HG02870 (cell line): ENCODE results near the gene MFSD1.
"Not testable (repeated sequence)": the region's sequence is repeated elsewhere in the genome, so short reads cannot be mapped to it uniquely, and the experiment has no call there.

Experiments
- ATAC-seq: cut with Tn5 transposase; IDR thresholded peaks from one replicate; pipeline ENCODE4 v1.9.1; 2021; ENCODE audit warnings: mild to moderate bottlenecking, moderate library complexity; ENCODE audit not compliant: unreplicated experiment

Gene MFSD1

GRCh38 chr3:158775426-158776410, 26.1 kb upstream of the MFSD1 start:
- peak; percentile 65 for ATAC-seq

DNA sequence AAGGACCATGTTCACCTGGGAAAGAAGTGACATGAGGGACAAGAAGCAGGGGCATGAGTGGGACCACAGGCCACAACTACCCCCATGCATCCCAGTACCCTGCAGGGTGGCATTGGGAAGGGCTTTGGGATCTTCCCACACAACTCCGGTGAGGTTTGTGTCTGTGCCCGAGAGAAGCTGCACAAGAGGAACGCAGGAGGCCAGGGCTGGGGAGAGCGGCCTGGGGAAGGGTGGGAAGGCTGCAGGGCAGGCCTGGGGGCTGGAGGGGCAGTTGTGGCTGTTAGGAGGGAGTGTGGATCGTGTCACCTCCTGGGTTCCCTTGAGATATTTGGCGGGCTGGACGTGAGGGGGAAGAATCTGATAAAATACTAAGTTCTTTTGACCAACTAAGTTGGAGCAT, 25.3 kb upstream of the MFSD1 start:
- ATAC-seq: no peak

DNA sequence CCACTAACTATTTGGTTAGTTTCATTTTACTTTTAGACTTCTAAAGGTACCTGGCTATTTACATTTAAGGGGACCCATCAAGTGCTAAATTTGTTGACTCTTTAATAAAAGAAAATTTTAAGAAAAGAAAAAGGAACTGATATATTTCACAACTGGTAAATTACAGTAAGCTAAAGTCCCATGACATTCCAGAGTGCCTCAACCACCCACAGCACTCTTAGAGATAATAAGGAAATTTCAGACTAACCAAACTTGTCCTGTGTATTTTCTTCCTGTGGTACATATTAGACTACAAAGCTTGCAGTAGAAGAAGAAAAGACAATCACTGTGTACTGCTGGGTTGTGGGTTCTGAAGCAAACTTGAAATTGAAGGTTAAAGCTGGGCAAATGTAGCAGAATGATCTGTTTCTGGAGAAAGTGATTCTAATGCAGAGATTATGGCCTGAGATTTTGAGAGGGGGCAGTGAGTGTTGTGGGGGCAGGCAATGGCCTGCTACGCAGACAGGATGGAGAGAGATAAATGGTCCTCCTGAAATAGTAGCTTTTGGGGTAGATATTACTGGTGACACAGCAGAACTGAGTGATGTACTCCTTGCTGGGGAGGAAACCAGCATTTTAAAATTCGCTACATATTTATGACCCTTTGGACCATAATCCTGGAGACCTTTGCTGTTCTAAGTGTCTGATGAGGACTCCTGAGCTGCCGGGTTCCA, 24.5 kb upstream of the MFSD1 start:
- ATAC-seq: no peak

GRCh38 chr3:158780766-158781165, 21.1 kb upstream of the MFSD1 start:
- ATAC-seq: no peak

DNA sequence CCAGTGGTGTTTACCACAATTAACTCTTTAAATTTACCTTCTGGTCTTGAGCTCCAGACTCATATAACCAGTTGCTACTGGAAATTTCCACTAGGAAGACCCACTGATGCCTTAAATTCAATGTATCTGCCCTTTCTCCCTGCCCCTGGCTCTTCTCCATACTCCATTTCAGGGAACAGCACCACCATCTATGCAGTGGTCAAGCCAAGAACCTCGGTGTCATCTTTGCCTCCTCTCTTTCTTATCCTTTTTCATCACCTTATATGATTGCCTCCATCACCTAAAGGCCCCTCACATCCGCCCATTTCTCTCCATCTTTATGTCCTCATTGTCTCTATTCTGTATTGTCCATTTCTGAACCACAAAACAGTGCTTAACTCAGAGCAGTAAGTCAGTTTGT, 20.7 kb upstream of the MFSD1 start:
- ATAC-seq: no peak

GRCh38 chr3:158781849-158782248, 20.0 kb upstream of the MFSD1 start:
- no peak for ATAC-seq

DNA sequence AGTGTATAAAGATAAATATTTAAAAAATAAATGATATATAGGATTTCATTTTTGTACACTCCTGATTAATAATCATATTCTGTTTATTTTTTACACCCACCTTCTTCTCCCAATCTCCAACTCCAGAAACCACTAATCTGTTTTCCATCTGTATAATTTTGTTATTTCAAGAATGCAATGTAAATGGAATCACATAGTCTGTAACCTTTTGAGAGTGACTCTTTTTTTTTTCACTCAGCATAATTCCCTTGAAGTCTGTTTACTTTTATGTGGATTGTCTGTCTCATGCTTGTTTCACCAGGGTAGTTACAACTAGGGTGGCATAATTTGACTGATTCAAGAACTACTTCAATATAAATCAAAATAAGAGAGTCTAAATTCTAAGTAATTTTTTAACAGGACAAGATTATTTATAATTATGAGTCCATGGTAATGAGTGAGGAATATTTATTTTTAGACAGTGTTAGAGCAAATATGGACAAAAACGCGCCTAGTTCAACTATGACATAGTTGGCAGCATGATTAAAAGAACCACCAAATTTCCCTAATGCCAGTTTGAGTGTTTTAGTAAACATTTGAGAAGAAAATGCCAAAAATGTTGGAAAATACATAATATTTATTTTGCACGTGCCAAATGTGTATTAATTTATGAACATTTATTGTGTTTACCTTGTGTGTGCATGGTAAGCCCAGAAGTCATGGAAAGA, 19.4 kb upstream of the MFSD1 start:
- ATAC-seq: no peak

GRCh38 chr3:158783051-158783450, 18.8 kb upstream of the MFSD1 start:
- no peak for ATAC-seq

DNA sequence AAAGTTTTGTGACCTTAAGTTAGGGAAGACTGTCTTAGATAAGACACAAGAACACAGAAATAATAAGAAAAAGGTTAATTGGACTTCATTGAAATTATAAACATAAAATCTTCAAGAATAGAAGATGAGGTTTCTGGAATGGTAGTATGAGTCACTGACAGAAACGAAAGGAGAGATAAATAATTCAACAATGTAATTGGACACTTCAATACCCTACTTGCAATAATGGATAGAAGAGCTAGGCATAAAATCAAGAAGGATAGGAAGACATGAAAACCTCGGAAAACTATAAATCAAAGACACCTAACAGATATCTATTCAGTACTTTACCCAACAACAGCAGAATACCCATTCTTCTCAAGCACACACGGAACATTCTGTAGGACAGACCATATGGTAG, 15.9 kb upstream of the MFSD1 start:
- no peak for ATAC-seq

GRCh38 chr3:158788446-158788845, 13.4 kb upstream of the MFSD1 start:
- ATAC-seq: no peak

DNA sequence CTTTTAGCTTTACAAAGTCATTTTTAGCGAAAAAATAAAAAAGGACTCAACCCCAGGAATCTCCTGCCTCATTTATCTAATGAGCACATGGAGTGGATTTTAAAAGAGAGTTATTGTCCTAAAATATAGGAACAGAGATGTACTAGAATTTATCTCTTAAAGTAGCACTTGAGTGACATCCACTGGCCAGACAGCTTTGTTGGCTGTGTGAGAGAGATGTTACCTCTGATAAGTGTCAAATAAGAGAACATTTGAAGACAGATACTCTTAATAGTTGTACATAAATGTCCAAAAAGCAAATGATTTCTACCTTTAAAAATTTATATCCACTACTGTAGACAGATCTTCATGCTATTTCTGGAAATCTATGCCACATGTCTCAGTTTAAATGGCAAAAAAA, 12.3 kb upstream of the MFSD1 start:
- no peak for ATAC-seq

- peak; percentile 72 for ATAC-seq
Observed at GRCh38 chr3:158790901-158791589, 10.8 kb upstream of the MFSD1 start.

GRCh38 chr3:158791590-158791920, 10.3 kb upstream of the MFSD1 start:
- ATAC-seq: not testable (repeated sequence)

DNA sequence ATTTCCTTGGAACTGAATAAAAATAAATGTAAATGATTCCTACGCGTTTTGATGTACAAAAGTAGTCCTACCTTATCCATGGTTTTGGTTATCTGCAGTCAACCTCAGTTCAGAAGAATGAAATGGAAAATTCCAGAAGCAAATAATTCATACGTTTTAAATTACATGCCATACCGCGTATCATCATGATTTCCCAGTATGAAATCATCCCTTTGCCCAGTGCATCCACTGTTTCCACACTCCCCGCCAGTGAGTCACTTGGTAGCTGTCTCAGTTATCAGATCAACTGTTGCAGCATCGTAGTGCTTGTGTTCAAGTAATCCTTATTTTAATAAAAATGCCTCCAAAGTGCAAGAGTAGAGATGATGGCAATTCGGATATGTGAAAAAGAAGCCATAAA, 9.1 kb upstream of the MFSD1 start:
- ATAC-seq: no peak

DNA sequence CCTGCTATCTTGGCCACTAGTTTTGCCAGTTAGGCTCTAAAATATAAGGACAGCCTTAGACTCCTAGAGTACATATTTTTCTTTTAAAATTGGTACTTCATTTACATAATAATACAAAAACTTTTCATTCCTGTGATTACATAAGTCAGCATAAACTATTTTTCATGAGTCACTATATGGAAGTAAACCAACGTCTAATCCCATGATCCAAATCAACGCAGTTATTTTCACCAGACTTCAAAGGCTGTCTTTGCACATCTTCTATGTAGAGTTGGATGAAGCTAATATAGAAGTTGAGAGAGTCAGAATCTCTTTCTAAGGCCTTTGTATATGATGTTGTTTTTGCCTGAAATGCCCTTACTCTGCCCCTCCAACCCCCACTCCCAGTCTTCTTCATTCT, 7.6 kb upstream of the MFSD1 start:
- no peak for ATAC-seq

GRCh38 chr3:158794936-158795518, 6.8 kb upstream of the MFSD1 start:
- peak; percentile 64 for ATAC-seq

DNA sequence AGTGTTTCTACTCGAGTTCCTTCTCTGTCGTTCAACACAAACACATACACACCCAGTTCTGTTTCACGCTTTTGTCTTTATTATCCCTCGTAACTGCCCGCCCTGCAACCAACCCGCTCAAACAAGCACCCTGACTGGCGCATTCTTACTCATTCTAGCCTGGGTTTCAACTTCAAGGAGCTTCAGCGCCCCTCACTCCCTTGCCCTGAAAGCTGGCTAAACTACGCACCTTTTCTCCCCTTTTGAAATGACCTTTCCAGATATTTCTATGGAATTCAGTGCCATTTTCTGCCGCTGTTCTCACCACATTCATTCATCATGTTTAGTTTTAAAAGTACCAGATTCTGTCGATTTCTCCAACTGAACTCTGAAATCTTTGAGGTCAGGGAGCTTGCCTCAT, 653 bp upstream of the MFSD1 start:
- ATAC-seq: no peak

DNA sequence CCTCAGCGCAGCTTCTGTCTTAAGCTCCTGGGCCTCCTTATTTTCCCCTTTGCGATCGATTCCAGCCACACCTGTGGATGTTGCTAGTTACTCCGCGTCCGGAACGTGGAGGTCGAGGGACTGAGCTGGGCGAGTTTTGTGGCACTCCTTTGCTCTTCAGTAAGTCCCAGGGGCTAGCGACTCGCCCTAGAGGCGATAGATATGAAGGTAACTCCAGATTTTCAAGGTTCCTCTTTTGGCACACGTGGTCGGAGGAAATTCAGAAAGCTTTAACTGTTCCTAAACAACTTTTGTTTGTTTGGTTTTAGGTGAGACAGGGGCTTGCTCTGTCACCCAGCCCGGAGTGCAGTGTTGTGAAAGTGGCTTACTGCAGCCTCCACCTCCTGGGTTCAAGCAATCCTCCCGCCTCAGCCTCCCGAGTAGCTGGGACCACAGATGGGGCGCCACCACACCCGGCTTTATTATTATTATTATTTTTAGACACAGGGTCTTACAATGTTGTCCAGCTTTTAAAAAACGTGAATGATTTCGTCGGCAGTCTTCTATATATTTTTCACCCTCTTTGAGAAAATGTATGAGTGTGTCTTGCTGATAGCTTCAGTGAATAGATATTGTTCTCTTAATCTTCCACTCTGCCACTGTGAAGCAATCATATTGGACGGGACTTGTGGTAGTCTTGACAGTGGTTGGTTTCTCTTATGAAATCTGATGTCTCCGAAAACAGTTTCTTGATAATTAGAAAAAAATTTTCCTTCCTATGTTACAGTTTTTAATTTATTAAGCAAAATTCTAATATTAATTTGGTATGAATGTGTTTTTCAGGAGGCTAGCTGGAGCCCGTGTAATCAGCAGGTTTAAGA, 785 bp downstream of the MFSD1 start:
- ATAC-seq: peak; percentile 35

DNA sequence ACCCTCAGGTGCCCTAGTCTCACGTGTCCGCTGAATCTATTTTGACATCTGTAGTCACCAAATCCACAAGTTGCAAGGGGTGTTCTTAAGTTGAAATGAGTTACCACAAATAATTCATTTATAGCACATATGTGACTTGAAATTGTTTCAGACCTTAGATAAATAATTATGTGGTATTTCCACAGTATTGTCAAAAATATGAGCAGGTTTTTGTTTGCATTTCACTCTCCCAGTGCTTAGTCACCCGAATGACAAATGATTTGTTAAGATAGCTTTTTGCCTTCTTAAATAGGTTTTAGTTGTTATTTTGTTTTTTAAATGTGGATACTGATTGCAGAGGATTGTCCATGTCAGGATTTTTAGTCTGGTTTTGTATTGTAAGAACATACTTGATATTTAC, 2.6 kb downstream of the MFSD1 start:
- ATAC-seq: no peak

DNA sequence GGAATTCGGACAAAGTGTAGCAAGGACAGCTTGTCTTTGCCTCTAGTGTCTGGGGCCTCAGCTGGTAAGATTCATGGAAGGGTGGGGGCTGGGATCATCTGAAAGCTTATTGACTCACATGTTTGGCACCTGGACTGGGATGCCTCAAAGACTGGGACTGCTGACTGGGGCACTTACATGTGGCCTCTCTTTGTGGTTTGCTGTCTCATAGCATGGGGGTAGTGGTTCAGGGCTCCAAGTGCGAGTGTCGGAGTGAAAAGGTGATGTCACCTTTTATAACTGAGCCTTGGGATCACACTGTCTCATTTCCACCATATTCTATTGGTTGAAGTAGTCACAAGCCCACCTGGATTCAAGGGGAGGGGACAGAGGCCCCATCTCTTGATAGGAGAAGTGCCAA, 6.8 kb downstream of the MFSD1 start:
- ATAC-seq: no peak
